ENCODE results near the gene GLTP. TPM values are rescaled to one million over a fixed set of nuclear protein-coding genes. Genes with fewer than 3 reads are reported as not detected.
A peak's percentile ranks its signal among the peaks of the same experiment; 100 is the strongest.

The GLTP gene
- total and polyA plus RNA-seq, 2 of the 13 experiments (the other 11 are each of a cell fraction or from before 2014, with no cell fraction given) = 10.7 to 12.9 TPM

GRCh38 chr12:109876406-109876805, 3.9 kb downstream of the GLTP start:
- peak; percentile 38 for TF ChIP-seq HNRNPK (IDR thresholded peaks at IDR 0.05; ENCODE audit: low read depth, low read length, poor library complexity, severe bottlenecking)
- 0 out of 2 replicates have a peak, but pooled peaks have one; percentile 33 for TF ChIP-seq ZNF512 (CRISPR knock-in tag; IDR thresholded peaks at IDR 0.05)
- TF ChIP-seq ZBTB40 (IDR thresholded peaks at IDR 0.05) = no peak
- no peak for TF ChIP-seq ZBTB40 (CRISPR knock-in tag; IDR thresholded peaks at IDR 0.05)
- in situ Hi-C loops (cut with HindIII; ENCODE audit: extremely low pct_ligation_motif_present, low pct_unique_long_range_greater_than_20kb) = no loop called here
- DNase-seq (ENCODE audit: low spot score) = no peak
- H3K36me3 ChIP-seq (replicated peaks in 1 of 2; ENCODE audit: control insufficient read depth in 1 of 2, insufficient read depth in 2 of 2, low read length in 2 of 2) = no peaks in the 10 kb centered on the region; a peak in 1 of 5 replicates
- FAIRE-seq = no peak
- H3K27ac ChIP-seq (ENCODE audit: extremely low read length, insufficient read depth, low read length) = no peak overlapping the region
- ATAC-seq = no peak
- no TSS peak for BruUV-seq (replicated peaks)
- H3K27me3 ChIP-seq (ENCODE audit: control insufficient read depth in 1 of 2, insufficient read depth in 2 of 2, low read length in 2 of 2) = peaks cover 0 to 7% of the 10 kb centered on the region in 2 experiments; a peak in 2 of 5 replicates
- POLR2A ChIA-PET = interaction anchor here (2.6 kb wide), 1 partner anchor 12 kb away, joined by 11 read pairs; no protein-coding TSS in a partner anchor
- H3K4me3 ChIP-seq (replicated peaks in 1 of 3; ENCODE audit: insufficient read depth in 1 of 3, low read depth in 2 of 3, low read length in 3 of 3) = no peak overlapping the region
- H3K9ac ChIP-seq (ENCODE audit: insufficient read depth, low read depth, low read length) = no peak overlapping the region
- peaks cover 7% of the 10 kb centered on the region for H3K79me2 ChIP-seq (ENCODE audit: insufficient read depth, low read length)
- H3K4me1 ChIP-seq (ENCODE audit: insufficient read depth, low read length) = peaks cover 76% of the 10 kb centered on the region
- CTCF ChIA-PET (ENCODE audit: low intra/inter-chr PET ratio, low total read pairs) = no interaction called here
- H3K9me3 ChIP-seq (ENCODE audit: low read length) = no peaks in the 10 kb centered on the region
- no peaks in the 10 kb centered on the region for H4K20me1 ChIP-seq (ENCODE audit: insufficient read depth, low read length)
- intact Hi-C loops (cut with micrococcal nuclease; ENCODE audit: unreplicated experiment) = no loop called here
- no peak overlapping the region for H2AFZ ChIP-seq (ENCODE audit: low read length)
- no peak overlapping the region for H3K4me2 ChIP-seq (ENCODE audit: low read depth, low read length)
